Stimulated activated CD8-positive, alpha-beta memory T cell treated with anti-CD3 and anti-CD28 coated beads, Interleukin-2, amount 100 ng/mL, for 1 hour (primary cell): ENCODE results near the gene ACADVL.
"Not testable (repeated sequence)": the region's sequence is repeated elsewhere in the genome, so short reads cannot be mapped to it uniquely, and the experiment has no call there.

Source experiments
- DNase-seq, 2 donors: peaks; one replicate each; pipeline ENCODE4 v3.0.0-alpha.2; 2020; ENCODE audit warnings: low read depth in 2 of 2

Gene ACADVL

GRCh38 chr17:7219812-7220592, at the start of gene ACADVL, which contains the start of gene DLG4:
TSS of gene ACADVL (plus strand) at chr17:7219938. CDS start at chr17:7219985, 47 bp downstream.
TSS of gene DLG4 (minus strand) at chr17:7219836.
- peak; percentile 58 to 63 for DNase-seq

- DNase-seq, result not testable (repeated sequence)
Observed at GRCh38 chr17:7172522-7173191, 47.1 kb upstream of the ACADVL start.

- peak in 1 of 2 donors; percentile 26 for DNase-seq
Observed at GRCh38 chr17:7173687-7174602, 45.8 kb upstream of the ACADVL start.

- no peak for DNase-seq
Observed at GRCh38 chr17:7174603-7175326, 45.0 kb upstream of the ACADVL start.

- DNase-seq, result no peak
Observed at GRCh38 chr17:7175330-7175733, 44.4 kb upstream of the ACADVL start.

DNA sequence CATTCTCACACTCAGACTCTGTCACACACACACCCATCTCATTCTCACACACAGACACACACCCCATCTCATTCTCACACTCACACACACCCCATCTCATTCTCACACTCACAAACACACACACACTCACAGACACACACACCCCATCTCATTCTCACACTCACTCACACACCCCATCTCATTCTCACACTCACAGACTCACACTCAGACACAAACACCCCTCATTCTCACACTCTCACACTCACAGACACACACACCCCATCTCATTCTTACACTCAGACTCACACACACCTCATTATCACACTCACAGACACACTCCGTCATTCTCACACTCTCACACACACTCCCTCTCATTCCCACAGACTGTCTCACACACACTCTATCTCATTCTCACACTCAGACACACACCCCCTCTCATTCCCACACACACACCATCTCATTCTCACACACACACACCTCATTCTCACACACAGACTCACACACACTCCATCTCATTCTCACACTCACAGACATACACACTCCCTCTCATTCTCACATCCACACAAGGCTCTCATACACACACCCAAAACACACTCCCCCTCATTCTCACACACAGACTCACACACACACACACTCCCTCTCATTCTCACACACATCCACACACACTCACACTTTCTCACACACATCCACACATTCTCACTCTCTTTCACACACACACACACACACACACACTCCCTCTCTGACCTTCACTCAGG, 43.5 kb upstream of the ACADVL start:
- no peak for DNase-seq

DNA sequence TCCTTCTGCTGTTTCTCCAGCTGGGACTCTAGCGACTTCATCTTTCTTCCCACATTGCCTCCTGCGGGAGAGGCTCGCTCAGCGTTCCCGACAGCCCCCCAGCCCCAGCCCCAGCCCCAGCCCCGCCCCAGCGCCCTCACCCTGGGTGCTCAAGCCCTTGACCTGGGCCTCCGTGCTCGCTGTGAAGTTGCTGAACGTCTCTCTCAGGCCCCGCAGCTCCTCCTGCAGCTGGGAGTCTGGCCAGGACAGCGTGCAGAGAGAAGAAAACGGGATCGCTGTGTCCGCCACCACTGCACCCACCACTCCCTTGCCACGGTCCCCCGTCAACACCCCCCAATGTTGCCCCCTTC, 42.9 kb upstream of the ACADVL start:
- DNase-seq, result no peak

DNA sequence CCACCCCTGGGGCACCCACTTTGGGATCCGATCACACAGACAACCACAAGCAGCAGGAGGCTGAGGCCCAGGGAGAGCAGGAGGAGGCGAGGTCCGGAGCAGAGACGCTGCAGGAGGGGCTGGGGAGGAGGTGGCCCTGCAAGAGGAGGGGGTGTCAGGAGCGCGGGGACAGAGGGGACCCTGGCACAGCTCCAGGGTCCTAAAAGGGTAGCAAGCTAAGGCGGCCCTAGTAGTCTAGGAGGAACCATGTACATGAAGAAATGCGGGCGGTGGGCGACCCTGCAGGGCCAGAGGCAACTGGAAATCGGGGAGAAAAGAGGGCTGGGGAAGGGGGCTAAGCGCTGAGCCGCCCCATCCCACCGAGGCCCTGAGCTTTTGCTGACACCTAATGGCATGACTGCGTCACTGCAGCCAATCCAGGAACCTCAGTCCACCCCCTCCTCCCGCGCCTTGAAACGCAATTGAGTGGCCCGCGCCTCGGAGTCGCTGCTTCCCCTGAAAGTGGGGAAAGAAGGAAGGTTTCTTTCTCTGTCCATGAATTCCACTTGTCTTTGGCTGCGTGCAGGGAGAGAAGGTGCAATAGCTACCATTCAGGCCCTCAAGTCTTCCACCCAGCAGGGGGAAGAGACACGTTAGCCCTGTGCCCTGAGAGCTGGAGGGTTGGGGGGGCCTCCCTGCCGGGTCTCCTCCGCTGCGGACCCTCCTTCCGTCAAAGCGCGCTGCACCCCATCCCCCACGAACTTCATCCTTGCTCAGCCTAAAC, 42.4 kb upstream of the ACADVL start:
- DNase-seq, result peak; percentile 17 to 43

DNA sequence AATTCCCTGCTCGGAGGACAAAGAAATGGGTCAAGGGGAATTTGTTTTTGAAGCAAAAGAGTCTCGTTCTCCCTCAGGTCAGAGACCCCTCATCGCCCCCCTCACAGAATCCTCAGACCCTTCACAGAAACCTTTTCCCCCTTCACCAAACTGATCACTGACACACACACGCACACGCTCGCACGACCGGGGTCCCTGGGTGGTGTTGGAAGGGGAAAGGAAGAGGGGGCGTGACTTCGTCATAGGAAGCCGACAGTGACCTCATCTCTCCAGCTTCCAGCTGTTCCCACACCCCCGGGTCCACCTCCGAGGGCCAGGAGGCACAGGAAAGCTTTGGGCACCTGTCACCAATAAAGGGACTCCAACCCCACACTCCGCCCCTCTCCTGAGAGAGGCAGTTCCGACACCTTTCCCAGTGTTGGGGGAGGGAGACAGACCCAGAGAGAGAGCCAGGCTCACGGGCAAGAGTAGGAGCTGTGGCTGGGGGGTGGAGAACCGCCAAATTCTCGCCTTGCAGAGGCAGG, 41.7 kb upstream of the ACADVL start:
- DNase-seq, result no peak

GRCh38 chr17:7178973-7179316, 40.8 kb upstream of the ACADVL start:
- DNase-seq, result no peak

- DNase-seq, result no peak
Observed at GRCh38 chr17:7179317-7180254, 40.2 kb upstream of the ACADVL start, which contains the start of gene ASGR1. TSS of gene ASGR1 (minus strand) at chr17:7179370. CDS start at chr17:7178563, 807 bp downstream.

GRCh38 chr17:7182101-7182500, 37.6 kb upstream of the ACADVL start:
- not testable (repeated sequence) for DNase-seq

GRCh38 chr17:7183433-7184090, 36.2 kb upstream of the ACADVL start:
- no peak for DNase-seq

GRCh38 chr17:7184091-7184488, 35.6 kb upstream of the ACADVL start:
- DNase-seq, result no peak

- DNase-seq, result no peak
Observed at GRCh38 chr17:7184647-7185046, 35.1 kb upstream of the ACADVL start.

GRCh38 chr17:7186241-7186640, 33.5 kb upstream of the ACADVL start:
- DNase-seq, result no peak

- no peak for DNase-seq
Observed at GRCh38 chr17:7190276-7190917, 29.3 kb upstream of the ACADVL start.

DNA sequence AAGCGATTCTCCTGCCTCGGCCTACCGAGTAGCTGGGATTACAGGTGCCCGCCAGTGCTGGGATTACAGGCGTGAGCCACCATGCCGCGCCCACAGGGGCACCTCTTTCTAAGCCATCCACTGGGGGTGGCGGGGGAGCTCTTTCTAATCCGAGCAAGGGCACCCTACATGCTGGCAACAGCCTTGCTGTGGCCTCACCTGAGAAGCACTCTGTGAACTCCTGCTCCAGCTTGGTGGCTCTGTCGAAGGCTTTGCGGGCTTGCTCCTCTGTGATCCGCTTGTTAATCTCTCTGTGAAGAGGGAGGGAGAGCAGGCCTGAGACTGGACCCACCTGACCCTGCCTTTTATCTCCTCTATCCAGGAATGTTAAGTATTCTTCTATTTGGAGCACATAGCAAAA, 28.7 kb upstream of the ACADVL start:
- DNase-seq, result no peak
